NCI-H146 treated with DMSO at 0.1 percent for 48 hours (cell line): ENCODE data around the gene CRP.
"Not testable (repeated sequence)": the region's sequence is repeated elsewhere in the genome, so short reads cannot be mapped to it uniquely, and the experiment has no call there.

Source experiments
- DNase-seq: peaks from one replicate; lab custom pipeline; 2025; ENCODE audit not compliant: unreplicated experiment; lab: John Stamatoyannopoulos, UW

Gene CRP

GRCh38 chr1:159714529-159714928 is at the start of gene CRP:
TSS of gene CRP (minus strand) at chr1:159714589. CDS start at chr1:159714485, 104 bp downstream.
- DNase-seq, result no peak

- DNase-seq, result no peak
Observed at GRCh38 chr1:159763686-159764085, 49.3 kb upstream of the CRP start.

DNA sequence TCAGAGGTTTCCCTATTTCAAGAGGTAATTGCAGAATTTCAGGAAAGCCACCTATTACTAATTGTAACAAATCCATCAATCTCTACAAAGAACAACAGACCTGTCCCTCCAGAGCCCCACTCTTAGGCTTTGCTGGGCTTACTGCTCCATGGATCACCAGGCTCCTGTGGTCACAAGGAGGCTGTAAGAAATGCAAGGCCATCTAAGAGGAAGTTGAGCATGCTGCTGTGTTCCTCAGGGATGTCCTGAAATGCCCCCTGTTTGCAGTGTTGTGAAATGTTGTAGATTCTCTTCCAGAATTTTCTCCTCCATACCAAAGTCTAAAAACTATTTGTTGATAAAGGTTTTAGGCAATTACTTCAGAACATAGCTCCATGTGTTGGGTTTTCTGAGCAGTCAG is 42.0 kb upstream of the CRP start:
- DNase-seq, result no peak

DNA sequence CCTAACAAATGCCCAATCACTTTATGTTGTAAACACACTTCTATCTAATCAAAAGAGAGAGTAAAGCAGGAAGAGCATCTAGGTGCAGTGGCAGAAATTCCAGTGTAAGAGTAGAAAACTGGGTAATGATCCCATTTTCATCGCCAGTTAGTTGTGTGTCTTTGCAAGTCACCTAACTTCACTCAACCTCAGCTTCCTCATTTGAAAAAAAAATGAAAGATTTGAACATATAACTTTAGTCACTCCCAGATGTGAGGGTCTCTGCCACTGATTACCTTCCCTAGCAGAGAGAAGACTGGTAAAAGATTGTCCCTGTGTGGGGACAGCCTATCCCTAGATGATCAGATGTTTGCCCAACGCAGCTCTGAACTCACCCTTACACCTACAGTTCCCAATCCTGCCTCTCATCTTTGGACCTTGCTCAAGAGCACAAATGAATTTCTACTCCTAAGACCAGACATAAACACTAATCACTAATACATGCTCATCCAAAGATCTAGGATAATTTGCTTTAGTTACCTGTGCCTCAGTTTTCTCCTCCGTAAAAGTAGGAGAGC is 41.1 kb upstream of the CRP start:
- DNase-seq, result no peak

GRCh38 chr1:159753386-159753785 is 39.0 kb upstream of the CRP start:
- no peak for DNase-seq

DNA sequence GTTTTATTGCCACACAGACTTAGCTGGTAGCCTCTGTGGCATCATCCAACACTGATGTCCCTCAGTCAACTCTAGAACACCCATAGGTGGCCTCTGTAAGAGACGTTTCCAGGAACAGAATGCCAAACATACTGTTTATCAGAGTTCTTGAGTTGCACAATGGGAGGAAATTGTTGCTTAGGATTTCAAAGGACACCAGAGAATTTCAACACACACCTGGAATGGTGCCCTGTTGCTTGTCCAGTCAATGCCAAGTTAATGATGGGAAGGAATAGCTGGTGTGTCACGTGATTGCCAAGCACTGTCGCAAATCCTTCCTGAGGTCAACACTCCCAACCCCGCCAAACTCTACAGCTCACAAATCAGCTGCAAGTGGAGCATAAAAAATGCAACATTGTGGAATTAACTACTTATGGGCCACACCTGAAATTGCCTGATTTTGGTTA is 37.8 kb upstream of the CRP start:
- DNase-seq, result no peak

GRCh38 chr1:159751031-159751430 is 36.6 kb upstream of the CRP start:
- no peak for DNase-seq

GRCh38 chr1:159750621-159751020 is 36.2 kb upstream of the CRP start:
- DNase-seq, result no peak

DNA sequence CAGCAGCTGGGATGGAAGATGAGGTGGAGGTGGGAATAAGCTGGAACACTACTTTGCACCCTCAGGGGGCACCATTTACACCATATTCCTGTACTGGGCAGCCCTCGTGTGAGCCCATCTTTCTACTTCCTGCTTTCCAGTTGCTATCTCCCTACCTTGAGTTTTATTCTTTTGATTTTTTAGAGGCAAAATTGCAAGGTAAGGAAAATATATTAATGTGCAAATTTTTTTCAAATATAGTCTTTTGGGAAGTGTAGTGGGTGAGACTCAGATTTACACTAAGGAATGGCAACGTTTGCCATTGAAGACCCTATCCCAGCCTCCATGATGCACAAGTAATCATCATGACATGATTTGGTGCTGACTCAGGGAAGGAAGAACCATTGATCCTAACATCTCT is 35.2 kb upstream of the CRP start:
- no peak for DNase-seq

- no peak for DNase-seq
Observed at GRCh38 chr1:159748370-159748769, 34.0 kb upstream of the CRP start.

DNA sequence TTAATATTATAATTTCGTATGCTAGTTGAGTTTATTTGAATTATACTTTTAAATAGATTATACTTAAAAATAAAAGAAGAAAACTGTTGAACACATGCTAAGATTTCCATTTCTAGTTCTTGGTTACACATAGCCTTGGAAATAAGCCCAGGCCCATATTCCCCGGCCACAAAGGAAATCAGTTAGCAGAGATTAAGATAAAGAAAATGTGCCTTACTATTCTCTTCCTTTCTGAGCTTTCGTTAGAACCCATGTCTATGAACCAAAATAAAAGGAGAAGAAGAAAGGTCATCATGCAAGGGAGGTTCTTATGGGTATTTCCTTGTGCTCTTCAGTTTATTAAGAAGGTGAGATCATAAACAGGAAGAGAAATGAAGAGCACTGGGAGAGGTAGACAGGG is 32.3 kb upstream of the CRP start:
- no peak for DNase-seq

GRCh38 chr1:159743651-159744410 is 29.4 kb upstream of the CRP start:
- no peak for DNase-seq

- DNase-seq, result no peak
Observed at GRCh38 chr1:159737238-159737916, 23.0 kb upstream of the CRP start.

DNA sequence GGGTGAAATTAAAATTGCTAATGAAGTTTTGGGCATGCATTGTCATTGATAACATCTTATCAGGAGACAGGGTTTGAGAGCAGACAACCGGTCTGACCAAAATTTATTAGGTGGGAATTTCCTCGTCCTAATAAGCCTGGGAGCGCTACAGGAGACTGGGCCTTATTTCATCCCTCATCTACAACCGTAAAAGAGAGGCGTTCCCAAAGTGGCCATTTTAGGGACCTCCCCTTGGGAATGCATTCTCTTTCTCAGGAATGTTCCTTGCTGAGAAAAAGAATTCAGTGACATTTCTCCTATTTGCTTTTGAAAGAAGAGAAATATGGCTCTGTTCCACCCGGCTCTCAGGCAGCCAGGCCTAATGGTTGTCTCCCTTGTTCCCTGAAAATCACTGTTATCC is 8.8 kb upstream of the CRP start:
- DNase-seq, result not testable (repeated sequence)

GRCh38 chr1:159719990-159720389 is 5.6 kb upstream of the CRP start:
- DNase-seq, result no peak

DNA sequence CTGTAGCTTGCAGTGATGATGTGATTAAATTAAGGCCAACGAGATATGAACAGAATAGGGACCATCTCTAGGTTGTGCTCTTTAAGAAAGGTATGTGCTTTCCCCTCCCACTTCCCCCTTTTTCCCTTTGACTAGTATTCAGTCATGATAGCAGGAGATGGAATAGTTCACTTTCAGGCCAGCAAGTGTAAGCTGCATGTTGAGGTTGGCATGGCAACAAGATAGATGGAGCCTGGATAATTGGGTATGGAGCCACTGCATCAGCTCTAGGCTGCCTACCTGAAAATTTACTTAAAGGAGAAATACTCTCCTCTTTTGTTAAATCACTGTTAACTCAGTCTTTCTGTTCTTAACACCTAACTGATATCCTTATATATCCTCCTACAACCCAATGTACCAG is 1.5 kb upstream of the CRP start:
- no peak for DNase-seq

DNA sequence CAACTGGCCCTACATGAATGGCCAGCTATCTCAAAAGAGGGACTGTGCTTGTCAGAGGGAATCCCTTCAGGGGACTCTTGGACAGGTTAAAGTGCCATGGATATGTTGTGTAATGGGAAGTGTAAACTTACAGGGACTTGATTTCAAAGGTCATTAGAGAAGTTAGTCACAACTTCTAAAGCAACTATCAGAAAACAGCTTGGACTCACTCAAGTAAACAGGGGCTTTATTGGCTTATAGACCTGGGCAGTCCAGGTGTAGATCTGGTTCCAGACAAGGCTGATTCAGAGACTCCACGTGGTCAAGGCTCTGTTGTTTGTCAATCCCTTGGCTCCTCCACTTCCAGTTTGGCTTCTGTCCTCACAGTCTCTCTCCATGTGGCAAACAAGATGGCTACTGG is 2.3 kb downstream of the CRP start:
- DNase-seq, result no peak

- DNase-seq, result no peak
Observed at GRCh38 chr1:159707472-159708260, 6.7 kb downstream of the CRP start.

DNA sequence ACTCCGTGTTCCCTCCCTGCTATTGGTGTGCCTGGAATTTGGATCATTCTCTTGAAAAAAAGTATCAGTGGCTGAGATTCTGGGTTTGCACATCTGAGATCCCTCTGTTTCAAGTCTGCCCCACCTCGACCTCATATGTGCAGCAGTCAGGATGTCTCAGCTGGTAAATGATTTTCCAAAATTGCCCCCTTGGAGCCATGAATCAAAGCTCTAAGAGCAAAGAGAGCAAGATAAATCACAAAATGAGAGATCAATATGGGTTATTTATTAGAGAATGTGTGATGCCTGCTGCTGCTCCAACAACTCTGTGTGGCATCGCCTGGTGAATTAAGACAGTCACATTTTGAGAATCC is 8.5 kb downstream of the CRP start:
- DNase-seq, result no peak

DNA sequence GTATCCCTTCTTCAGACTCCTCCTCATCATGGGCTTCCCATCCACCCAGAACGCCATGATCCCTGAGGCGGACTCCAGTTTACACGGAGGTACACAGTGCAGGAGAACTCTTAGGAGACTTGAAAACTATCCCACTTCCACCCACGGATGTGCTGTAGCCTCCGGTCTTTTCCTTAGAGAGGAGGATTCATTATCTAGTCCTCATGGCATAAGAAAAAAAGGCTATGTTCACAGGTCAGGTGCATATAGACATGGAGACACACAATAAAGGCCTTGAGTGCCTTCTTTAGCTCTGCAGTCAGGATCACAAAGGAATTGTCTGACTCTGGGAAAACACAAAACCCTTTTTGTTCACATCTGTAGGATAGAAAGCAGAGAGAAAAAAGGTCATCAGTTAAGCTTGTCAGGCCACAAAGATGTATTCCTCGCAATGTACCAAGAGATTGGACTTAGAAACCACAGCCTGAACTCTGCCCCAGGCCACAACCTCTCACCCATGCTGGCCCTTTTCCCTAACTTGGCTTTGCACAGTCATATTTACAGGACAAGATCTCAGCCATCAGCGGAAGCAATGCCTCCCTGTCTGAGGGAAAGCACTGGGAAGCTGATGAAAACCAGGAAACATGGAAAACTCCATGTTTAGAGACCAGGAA is 9.0 kb downstream of the CRP start:
- no peak for DNase-seq

DNA sequence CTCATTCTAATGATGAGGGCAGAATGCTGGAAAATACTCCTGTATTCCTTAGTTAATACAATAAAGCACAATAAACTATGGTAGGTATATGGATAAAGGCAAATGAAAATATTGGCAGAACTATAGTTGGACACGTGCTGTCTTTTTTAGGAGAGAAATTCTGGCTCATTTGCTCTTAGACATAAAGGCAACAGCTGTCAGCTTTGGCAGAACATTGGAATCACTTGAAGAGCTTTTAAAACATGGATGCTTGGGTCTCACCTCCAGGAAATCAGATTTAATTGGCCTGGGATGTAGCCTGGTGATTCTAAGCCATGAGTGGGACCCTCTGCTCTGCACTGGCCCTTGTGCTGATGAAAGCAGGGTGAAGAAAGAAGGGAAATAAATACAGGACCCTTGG is 9.9 kb downstream of the CRP start:
- DNase-seq, result no peak
